Neuronal stem cell (in vitro differentiated cells): ENCODE data around the gene HOXA5.
A peak's percentile ranks its signal among the peaks of the same experiment; 100 is the strongest.

Experiments
- DNase-seq: peaks from one replicate; pipeline ENCODE4 v3.0.0-alpha.2; 2013; ENCODE audit warnings: low spot score
- H2AFZ ChIP-seq: one replicate; pipeline ENCODE4 v1.6.1; 2013; ENCODE audit warnings: mild to moderate bottlenecking, low read length, inconsistent platforms
- H2AK5ac ChIP-seq: 2 replicates; pipeline ENCODE4 v1.6.1; 2013; ENCODE audit warnings: low read depth, mild to moderate bottlenecking, inconsistent platforms, low read length, moderate library complexity, mixed read lengths
- H2BK120ac ChIP-seq: 2 replicates; pipeline ENCODE4 v1.6.1; 2013; ENCODE audit warnings: low read depth, mild to moderate bottlenecking, inconsistent platforms, low read length, moderate library complexity, mixed read lengths
- H2BK12ac ChIP-seq: one replicate; pipeline ENCODE4 v1.6.1; 2013; ENCODE audit warnings: low read length, inconsistent platforms
- H2BK15ac ChIP-seq: 2 replicates; pipeline ENCODE4 v1.6.1; 2013; ENCODE audit warnings: mild to moderate bottlenecking, low read length, inconsistent platforms, mixed read lengths
- H2BK5ac ChIP-seq: one replicate; pipeline ENCODE4 v1.6.1; 2013; ENCODE audit warnings: inconsistent platforms, mild to moderate bottlenecking, low read length, moderate library complexity
- H3K14ac ChIP-seq: one replicate; pipeline ENCODE4 v1.6.1; 2013; ENCODE audit warnings: low read length, inconsistent platforms
- H3K18ac ChIP-seq: 2 replicates; pipeline ENCODE4 v1.6.1; 2013; ENCODE audit warnings: low read length, inconsistent platforms
- H3K23ac ChIP-seq: 2 replicates; pipeline ENCODE4 v1.6.1; 2013; ENCODE audit warnings: low read depth, mild to moderate bottlenecking, mixed read lengths, low read length, inconsistent platforms; ENCODE audit not compliant: poor library complexity
- H3K27ac ChIP-seq: replicated peaks from 3 replicates; pipeline ENCODE4 v1.5.1; 2013; ENCODE audit warnings: low read length, inconsistent platforms
- H3K27me3 ChIP-seq, 3 experiments: 2 replicates each; pipeline ENCODE4 v1.6.1; 2013; ENCODE audit warnings: low read length in 3 of 3, mild to moderate bottlenecking in 2 of 3, inconsistent platforms in 1 of 3, low read depth in 1 of 3, mixed read lengths in 1 of 3, moderate library complexity in 1 of 3; ENCODE audit not compliant: control insufficient read depth in 3 of 3, insufficient read depth in 3 of 3
- H3K36me3 ChIP-seq, 2 donors: replicated peaks in 1 of 2; 2 replicates each; pipeline ENCODE4 v1.6.1; 2013; ENCODE audit warnings: low read length in 2 of 2; ENCODE audit not compliant: control insufficient read depth in 2 of 2, insufficient read depth in 2 of 2
- H3K4ac ChIP-seq: 2 replicates; pipeline ENCODE4 v1.6.1; 2013; ENCODE audit warnings: inconsistent platforms, mild to moderate bottlenecking, low read length, moderate library complexity
- H3K4me1 ChIP-seq, 2 donors: 1 replicate in 1 of 2; 2 replicates in 1 of 2; pipeline ENCODE4 v1.6.1; 2013; ENCODE audit warnings: low read length in 2 of 2, low read depth in 1 of 2; ENCODE audit not compliant: control insufficient read depth in 2 of 2, insufficient read depth in 1 of 2
- H3K4me2 ChIP-seq: one replicate; pipeline ENCODE4 v1.6.1; 2013; ENCODE audit warnings: mild to moderate bottlenecking, low read length, inconsistent platforms; ENCODE audit not compliant: insufficient read depth, poor library complexity, severe bottlenecking
- H3K4me3 ChIP-seq, 2 donors: 2 replicates each; pipeline ENCODE4 v1.5.1; 2013; ENCODE audit warnings: low read length in 2 of 2, mild to moderate bottlenecking in 2 of 2, inconsistent platforms in 1 of 2, moderate library complexity in 1 of 2
- H3K79me1 ChIP-seq: one replicate; pipeline ENCODE4 v1.6.1; 2013; ENCODE audit warnings: low read depth, mild to moderate bottlenecking, inconsistent platforms, low read length, moderate library complexity
- H3K9ac ChIP-seq: one replicate; pipeline ENCODE4 v1.6.1; 2013; ENCODE audit warnings: mild to moderate bottlenecking, low read depth, low read length, inconsistent platforms; ENCODE audit not compliant: poor library complexity
- H3K9me3 ChIP-seq, 2 donors: replicated peaks in 1 of 2; 2 replicates each; pipeline versions ENCODE3 to v1.6.1; 2013; ENCODE audit warnings: low read length in 2 of 2, mild to moderate bottlenecking in 2 of 2, inconsistent platforms in 1 of 2, low read depth in 1 of 2, mixed read lengths in 1 of 2, moderate library complexity in 1 of 2; ENCODE audit not compliant: control insufficient read depth in 2 of 2, insufficient read depth in 1 of 2
- H4K8ac ChIP-seq: one replicate; pipeline ENCODE4 v1.6.1; 2013; ENCODE audit warnings: low read depth, mild to moderate bottlenecking, inconsistent platforms, low read length, moderate library complexity
- H4K91ac ChIP-seq: one replicate; pipeline ENCODE4 v1.6.1; 2013; ENCODE audit warnings: low read length, low read depth, mild to moderate bottlenecking, inconsistent platforms; ENCODE audit not compliant: poor library complexity
- WGBS, 2 donors: extraction: QIAGEN DNeasy Blood & Tissue Kit; methylation state at CpG; one replicate each; pipeline ENCODE4 v1.1.7; 2013; ENCODE audit warnings: missing lambda C conversion rate in 2 of 2, mixed read lengths in 1 of 2; ENCODE audit not compliant: insufficient read length in 2 of 2, insufficient replicate concordance in 1 of 2; ENCODE audit errors: extremely low coverage in 2 of 2; 5-methylcytosine and 5-hydroxymethylcytosine counted together

Gene HOXA5

DNA sequence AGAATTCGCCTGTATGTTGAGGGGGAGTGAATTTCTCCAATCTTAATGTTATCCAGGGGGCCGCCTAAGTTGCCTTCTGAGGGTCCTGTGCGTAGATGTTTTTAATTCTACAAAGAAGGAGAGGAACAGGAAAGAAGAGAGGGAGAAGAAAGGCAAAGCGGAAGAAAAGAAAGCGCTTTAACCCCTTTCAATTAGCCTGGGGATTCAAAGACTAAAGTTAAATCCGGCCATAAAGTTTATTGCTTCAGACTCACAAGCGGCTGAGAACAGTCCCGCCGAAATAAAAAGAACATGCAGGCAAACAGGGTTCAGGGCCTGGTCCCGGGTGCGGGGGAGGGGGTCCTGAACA, 4.5 kb downstream of the HOXA5 start:
- Histone ChIP-seq H2AFZ (peak overlapping the region; percentile 92), H3K79me1 (no peaks in the 10 kb centered on the region), H3K4ac (no peak overlapping the region), H2BK5ac (no peak overlapping the region), H3K4me2 (no peak overlapping the region), H4K8ac (no peak overlapping the region), H4K91ac (no peak overlapping the region), H3K4me1 (no peaks in the 10 kb centered on the region), H2BK12ac (no peak overlapping the region), H3K27me3 (peaks cover 37 to 100% (median 97%) of the 10 kb centered on the region in 3 experiments), H3K4me3 (no peak overlapping the region), H2BK15ac (no peak overlapping the region), H3K36me3 (no peaks in the 10 kb centered on the region), H3K18ac (no peak overlapping the region), H2AK5ac (no peak overlapping the region), H3K9me3 (peaks cover 0 to 2% of the 10 kb centered on the region in 2 donors), H3K27ac (no peak overlapping the region), H2BK120ac (no peak overlapping the region), H3K23ac (no peak overlapping the region), H3K14ac (no peak overlapping the region), H3K9ac (no peak overlapping the region)
- no CpG with 5 or more reads among the region's 11 CpGs for WGBS, 2 donors
- no peak for DNase-seq

DNA sequence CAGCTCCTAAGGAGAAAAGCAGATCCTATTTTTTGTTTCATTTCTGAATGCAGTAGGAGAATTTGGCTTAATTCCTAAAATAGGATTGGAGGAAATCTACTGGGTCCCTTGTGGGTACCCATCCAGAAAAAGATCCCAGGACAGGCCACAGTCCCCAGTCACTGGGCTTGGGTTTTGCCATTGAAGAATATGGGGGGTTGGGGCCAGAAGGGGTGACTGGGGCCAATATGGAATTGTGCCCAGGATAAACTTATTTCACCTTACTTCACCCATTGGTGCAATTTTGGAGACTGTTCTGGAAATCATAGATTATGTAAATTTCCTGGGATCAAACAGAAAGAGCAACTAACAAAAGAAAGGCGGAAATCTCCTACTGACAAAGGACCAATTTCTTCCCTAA, 5.0 kb downstream of the HOXA5 start:
- no peak overlapping the region for H3K14ac ChIP-seq
- peaks cover 37 to 100% (median 97%) of the 10 kb centered on the region in 3 experiments for H3K27me3 ChIP-seq
- H3K36me3 ChIP-seq: no peaks in the 10 kb centered on the region
- H4K91ac ChIP-seq: no peak overlapping the region
- no peak overlapping the region for H4K8ac ChIP-seq
- no peak overlapping the region for H3K27ac ChIP-seq
- no peak overlapping the region for H3K4me2 ChIP-seq
- no peak overlapping the region for H2BK5ac ChIP-seq
- H3K4me1 ChIP-seq: no peaks in the 10 kb centered on the region
- no peak overlapping the region for H3K9ac ChIP-seq
- H3K4me3 ChIP-seq: no peak overlapping the region
- no peak overlapping the region for H3K23ac ChIP-seq
- no peak overlapping the region for H2AFZ ChIP-seq
- no peaks in the 10 kb centered on the region for H3K79me1 ChIP-seq
- no CpG with 5 or more reads among the region's 1 CpG for WGBS, 2 donors
- peaks cover 0 to 2% of the 10 kb centered on the region in 2 donors for H3K9me3 ChIP-seq
- no peak overlapping the region for H2AK5ac ChIP-seq
- no peak overlapping the region for H2BK120ac ChIP-seq
- H3K18ac ChIP-seq: no peak overlapping the region
- no peak overlapping the region for H3K4ac ChIP-seq
- no peak overlapping the region for H2BK15ac ChIP-seq
- no peak for DNase-seq
- no peak overlapping the region for H2BK12ac ChIP-seq

DNA sequence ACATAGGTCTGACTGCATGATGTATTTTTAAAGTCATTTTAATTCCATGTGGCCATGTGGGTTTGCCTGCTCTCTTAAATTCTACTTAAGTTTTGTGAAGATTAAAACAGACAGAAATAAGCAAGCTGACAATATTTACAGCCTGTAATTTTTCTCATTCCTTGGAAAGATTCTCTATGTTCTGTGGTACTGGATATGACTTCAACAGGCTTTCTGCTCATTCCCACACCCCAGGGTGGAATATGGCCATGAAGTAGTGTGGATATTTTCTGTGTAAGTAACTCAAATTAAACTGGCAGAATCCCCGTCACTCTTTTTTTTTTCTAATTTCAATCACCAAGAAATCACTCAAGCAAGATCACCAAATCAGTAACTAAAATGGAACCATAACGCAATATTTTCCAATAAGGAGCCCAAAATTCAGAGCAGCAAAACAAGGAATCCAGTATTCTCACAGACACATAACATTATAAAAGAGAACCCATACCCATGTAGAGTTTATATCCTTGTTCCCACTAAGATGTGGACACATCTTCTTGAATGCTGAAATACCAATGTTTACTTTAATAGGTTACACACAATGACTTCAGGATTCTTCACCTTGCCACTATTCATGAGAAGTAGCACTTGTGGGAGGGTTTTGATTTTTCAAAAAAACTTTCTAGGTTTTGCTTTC, 5.7 kb downstream of the HOXA5 start:
- no peaks in the 10 kb centered on the region for H3K4me1 ChIP-seq
- H2BK5ac ChIP-seq: no peak overlapping the region
- no peak overlapping the region for H3K14ac ChIP-seq
- H3K27ac ChIP-seq: no peak overlapping the region
- no peak overlapping the region for H3K9ac ChIP-seq
- H2BK120ac ChIP-seq: no peak overlapping the region
- no peaks in the 10 kb centered on the region for H3K36me3 ChIP-seq
- no peak overlapping the region for H2BK15ac ChIP-seq
- peaks cover 0 to 2% of the 10 kb centered on the region in 2 donors for H3K9me3 ChIP-seq
- H3K23ac ChIP-seq: no peak overlapping the region
- H2AFZ ChIP-seq: no peak overlapping the region
- peaks cover 30 to 100% (median 97%) of the 10 kb centered on the region in 3 experiments for H3K27me3 ChIP-seq
- H3K79me1 ChIP-seq: no peaks in the 10 kb centered on the region
- no peak overlapping the region for H3K4me2 ChIP-seq
- no CpG with 5 or more reads among the region's 2 CpGs for WGBS, 2 donors
- no peak overlapping the region for H3K18ac ChIP-seq
- no peak overlapping the region for H2AK5ac ChIP-seq
- DNase-seq: no peak
- H3K4ac ChIP-seq: no peak overlapping the region
- no peak overlapping the region for H4K91ac ChIP-seq
- H3K4me3 ChIP-seq: no peak overlapping the region
- H2BK12ac ChIP-seq: no peak overlapping the region
- H4K8ac ChIP-seq: no peak overlapping the region

DNA sequence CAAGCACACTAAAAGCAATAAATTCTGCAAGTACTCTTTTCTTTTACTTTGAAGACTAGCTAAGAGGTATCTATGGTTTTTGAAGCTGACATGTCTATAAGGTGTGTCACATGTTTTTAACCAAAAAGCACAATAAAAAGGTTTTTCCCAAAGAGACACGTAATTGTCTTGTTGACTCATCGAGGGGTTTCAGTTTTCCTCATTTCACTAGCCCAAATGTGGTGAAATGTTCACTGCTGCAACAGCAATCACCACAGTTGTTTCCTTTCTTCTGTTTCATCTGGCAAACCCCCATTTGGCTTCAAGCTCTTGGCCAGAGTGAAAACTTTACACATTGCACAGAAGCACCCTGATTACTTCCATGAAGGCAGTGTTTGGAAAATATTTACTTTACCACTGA, 9.1 kb downstream of the HOXA5 start:
- Histone ChIP-seq H2BK12ac (no peak overlapping the region), H3K4me1 (peaks cover 0 to 3% of the 10 kb centered on the region in 2 donors), H2BK120ac (no peak overlapping the region), H4K91ac (no peak overlapping the region), H3K23ac (no peak overlapping the region), H4K8ac (no peak overlapping the region), H3K4ac (no peak overlapping the region), H2BK15ac (no peak overlapping the region), H3K4me2 (no peak overlapping the region), H3K27me3 (peaks cover 21 to 100% (median 93%) of the 10 kb centered on the region in 3 experiments), H2AK5ac (no peak overlapping the region), H3K18ac (no peak overlapping the region), H3K4me3 (no peak overlapping the region), H3K9me3 (peaks cover 0 to 6% of the 10 kb centered on the region in 2 donors), H3K27ac (no peak overlapping the region), H3K14ac (no peak overlapping the region), H3K79me1 (no peaks in the 10 kb centered on the region), H2AFZ (no peak overlapping the region), H3K36me3 (no peaks in the 10 kb centered on the region), H2BK5ac (no peak overlapping the region), H3K9ac (no peak overlapping the region)
- WGBS, 2 donors: no CpG with 5 or more reads among the region's 2 CpGs
- DNase-seq: no peak
